GM23248 (cell line): ENCODE measurements around the gene LZTS2. TPM values are rescaled to one million over a fixed set of nuclear protein-coding genes. Genes with fewer than 3 reads are reported as not detected.

Experiments used
- DNase-seq: peaks from one replicate; pipeline ENCODE4 v3.0.0-alpha.2; 2015
- H2AFZ ChIP-seq: fragments of 200-600 bp; sonication (generic); 2 replicates; pipeline ENCODE4 v1.6.1; 2016; ENCODE audit warnings: antibody characterized with exemption
- H3F3A ChIP-seq: fragments of 200-600 bp; sonication (generic); 2 replicates; pipeline ENCODE4 v1.6.1; 2016; ENCODE audit warnings: mild to moderate bottlenecking, antibody characterized with exemption, mixed run types; ENCODE audit not compliant: insufficient read depth
- H3K27ac ChIP-seq: fragments of 200-600 bp; sonication (generic); 2 replicates; pipeline ENCODE4 v1.5.1; 2016; ENCODE audit warnings: mild to moderate bottlenecking
- H3K27me3 ChIP-seq: fragments of 200-600 bp; sonication (generic); replicated peaks from 2 replicates; pipeline ENCODE4 v1.6.1; 2016; ENCODE audit warnings: mild to moderate bottlenecking; ENCODE audit not compliant: insufficient read depth
- H3K36me3 ChIP-seq: fragments of 200-600 bp; sonication (generic); 2 replicates; pipeline ENCODE4 v1.6.1; 2016; ENCODE audit warnings: low read depth, mild to moderate bottlenecking
- H3K4me1 ChIP-seq: fragments of 200-600 bp; sonication (generic); 2 replicates; pipeline ENCODE4 v1.6.1; 2016; ENCODE audit warnings: mild to moderate bottlenecking; ENCODE audit not compliant: insufficient read depth
- H3K4me2 ChIP-seq: fragments of 200-600 bp; sonication (generic); one replicate; pipeline ENCODE4 v1.6.1; 2016; ENCODE audit warnings: mild to moderate bottlenecking; ENCODE audit not compliant: unreplicated experiment
- H3K4me3 ChIP-seq: fragments of 200-600 bp; sonication (generic); 2 replicates; pipeline ENCODE4 v1.5.1; 2016; ENCODE audit warnings: mild to moderate bottlenecking
- H3K79me2 ChIP-seq: fragments of 200-600 bp; sonication (generic); 2 replicates; pipeline ENCODE4 v1.6.1; 2016; ENCODE audit warnings: mild to moderate bottlenecking; ENCODE audit not compliant: insufficient read depth
- H3K9ac ChIP-seq: fragments of 200-600 bp; sonication (generic); 2 replicates; pipeline ENCODE4 v1.6.1; 2016; ENCODE audit warnings: mild to moderate bottlenecking
- H3K9me2 ChIP-seq: fragments of 200-600 bp; sonication (generic); 2 replicates; pipeline ENCODE4 v1.6.1; 2016; ENCODE audit warnings: mixed run types, mild to moderate bottlenecking, moderate library complexity; ENCODE audit not compliant: insufficient read depth
- H3K9me3 ChIP-seq: fragments of 200-600 bp; sonication (generic); one replicate; pipeline ENCODE4 v1.6.1; 2017; ENCODE audit warnings: low read depth
- H4K20me1 ChIP-seq: fragments of 200-600 bp; sonication (generic); 2 replicates; pipeline ENCODE4 v1.6.0; 2016; ENCODE audit not compliant: insufficient read depth
- EZH2 ChIP-seq: fragments of 200-600 bp; sonication (generic); IDR thresholded peaks from 2 replicates; pipeline ENCODE4 v1.6.1; 2018; ENCODE audit warnings: antibody characterized with exemption, mild to moderate bottlenecking; ENCODE audit not compliant: insufficient read depth, poor library complexity, severe bottlenecking
- EZH2phosphoT487 ChIP-seq: fragments of 200-600 bp; sonication (generic); IDR thresholded peaks from 2 replicates; pipeline ENCODE4 v1.6.1; 2018; ENCODE audit warnings: antibody characterized with exemption, moderate library complexity, mild to moderate bottlenecking, low read depth; ENCODE audit not compliant: insufficient read depth
- WGBS, 2 experiments: methylation state at CpG; one replicate each; pipeline ENCODE4 v1.1.6; 2015 to 2017; ENCODE audit warnings: low lambda C conversion rate in 2 of 2, low coverage in 1 of 2; ENCODE audit errors: missing lambda C conversion rate in 2 of 2; 5-methylcytosine and 5-hydroxymethylcytosine counted together
- in situ Hi-C: fragments of 300-500 bp; cut with MboI; formaldehyde crosslinking; loops from 2 replicates; pipeline ENCODE4 v1.15.0; 2020
- polyA plus RNA-seq: library from polyadenylated mRNA; unstranded; fragments of >200 nt; fragmentation: Nextera tagmentation; extraction: Ambion mirVana; gene quantifications from 2 replicates; pipeline ENCODE4 v1.2.1, GENCODE V29; 2016
- total RNA-seq: library from RNA; depleted of rRNA; stranded (reverse); fragments of >200 nt; shearing (Covaris generic); gene quantifications from 2 replicates; pipeline ENCODE4 v1.2.3, GENCODE V29; 2014

The LZTS2 gene
- total and polyA plus RNA-seq, 2 experiments from 2014 or later, result 51.1 to 95.2 TPM

DNA sequence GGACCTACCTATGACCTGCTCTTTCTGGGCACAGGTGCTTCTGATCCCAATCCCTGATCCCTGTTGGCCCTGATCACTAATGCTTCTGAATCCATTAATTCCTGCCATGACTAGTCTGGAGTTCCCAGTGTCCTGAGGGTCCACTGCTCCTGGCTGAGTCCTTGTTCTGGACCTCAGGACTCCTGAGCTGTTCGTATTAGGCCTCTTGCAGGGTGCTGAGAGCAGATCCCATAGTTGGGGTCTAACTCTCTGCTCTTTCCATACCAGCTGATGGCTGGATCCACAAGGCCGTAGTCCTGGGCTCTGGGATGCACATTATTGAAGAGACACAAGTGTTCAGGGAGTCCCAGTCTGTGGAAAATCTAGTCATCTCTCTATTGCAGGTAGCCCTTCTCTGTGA lies 19.3 kb upstream of the LZTS2 start:
- TF ChIP-seq EZH2phosphoT487 (no peak), EZH2 (no peak)
- 78 to 87% methylated on average over 2 of the region's 2 CpGs for WGBS, 2 experiments
- H3F3A ChIP-seq, result no peaks in the 10 kb centered on the region

DNA sequence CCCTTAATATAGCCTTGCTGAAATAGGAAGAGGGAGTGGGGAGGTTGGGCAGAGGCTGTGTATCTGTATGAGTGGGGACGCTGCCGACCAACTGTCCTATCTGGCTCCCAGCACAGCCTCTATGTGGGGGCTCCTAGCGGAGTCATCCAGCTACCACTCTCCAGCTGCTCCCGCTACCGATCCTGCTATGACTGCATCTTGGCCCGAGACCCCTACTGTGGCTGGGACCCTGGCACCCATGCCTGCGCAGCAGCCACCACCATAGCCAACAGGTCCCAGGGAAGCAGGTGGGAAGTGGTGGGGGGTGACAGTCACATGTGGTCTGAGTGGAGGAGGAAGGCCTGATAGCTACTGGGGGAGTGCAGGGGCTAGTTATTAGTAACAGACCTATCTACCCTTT lies 18.9 kb upstream of the LZTS2 start:
- in situ Hi-C loops, result no loop called here
- 0 out of 2 replicates have a peak, but pooled peaks cover 3% of the 10 kb centered on the region for H3K4me1 ChIP-seq
- H3K27ac ChIP-seq, result no peak overlapping the region
- H3K36me3 ChIP-seq, result no peaks in the 10 kb centered on the region
- no peaks in the 10 kb centered on the region for H4K20me1 ChIP-seq
- no peak overlapping the region for H3K9ac ChIP-seq
- no peaks in the 10 kb centered on the region for H3K9me3 ChIP-seq
- TF ChIP-seq EZH2phosphoT487, result no peak
- TF ChIP-seq EZH2, result no peak
- H3K27me3 ChIP-seq, result no peaks in the 10 kb centered on the region
- H3K4me3 ChIP-seq, result no peak overlapping the region
- H3K4me2 ChIP-seq, result no peak overlapping the region
- 90% methylated on average over 7 of the region's 7 CpGs for WGBS, 2 experiments
- H2AFZ ChIP-seq, result no peak overlapping the region
- H3K9me2 ChIP-seq, result no peaks in the 10 kb centered on the region
- DNase-seq, result no peak
- H3K79me2 ChIP-seq, result peaks cover 6% of the 10 kb centered on the region
- H3F3A ChIP-seq, result no peaks in the 10 kb centered on the region

More for the DNA sequence above, 19.3 kb upstream of the LZTS2 start:
- no peaks in the 10 kb centered on the region for H3K36me3 ChIP-seq
- no peaks in the 10 kb centered on the region for H3K9me3 ChIP-seq
- H2AFZ ChIP-seq, result no peak overlapping the region
- H4K20me1 ChIP-seq, result no peaks in the 10 kb centered on the region
- peaks cover 2% of the 10 kb centered on the region; the same call in 1 of the 2 replicates for H3K79me2 ChIP-seq
- DNase-seq, result no peak
- H3K9ac ChIP-seq, result no peak overlapping the region
- no peak overlapping the region for H3K4me2 ChIP-seq
- H3K9me2 ChIP-seq, result no peaks in the 10 kb centered on the region
- no peaks in the 10 kb centered on the region for H3K4me1 ChIP-seq
- in situ Hi-C loops, result no loop called here
- H3K27me3 ChIP-seq, result no peaks in the 10 kb centered on the region
- no peak overlapping the region for H3K27ac ChIP-seq
- H3K4me3 ChIP-seq, result no peak overlapping the region

DNA sequence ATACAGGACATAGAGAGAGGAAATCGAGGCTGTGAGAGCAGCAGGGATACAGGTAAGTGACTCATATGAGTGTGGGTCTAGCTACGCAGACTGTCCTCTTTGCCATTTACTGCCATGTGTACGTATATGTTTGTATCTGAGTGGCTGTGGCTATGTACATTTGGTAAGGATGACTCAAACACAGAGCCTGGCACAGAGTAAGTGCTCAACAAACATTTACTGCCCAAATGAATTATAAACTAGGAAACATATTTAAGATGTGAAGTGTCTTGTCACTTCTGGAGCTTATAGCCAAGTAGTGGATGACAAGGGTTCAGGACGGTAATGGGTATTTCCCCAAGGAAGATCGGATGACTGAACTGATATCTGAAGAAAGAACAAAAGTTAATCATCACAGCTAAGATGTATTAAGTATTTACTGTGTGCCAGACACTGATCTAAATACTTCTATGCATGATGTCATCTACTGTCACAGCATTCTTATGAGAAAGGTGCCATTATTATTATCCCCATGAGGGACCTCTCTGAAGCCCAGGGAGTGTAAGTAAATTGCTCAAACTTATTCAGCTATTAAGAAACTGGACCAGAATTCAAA lies 18.3 kb upstream of the LZTS2 start:
- Histone ChIP-seq H4K20me1 (no peaks in the 10 kb centered on the region), H3K27ac (no peak overlapping the region), H3K27me3 (no peaks in the 10 kb centered on the region), H3K36me3 (no peaks in the 10 kb centered on the region), H3K9ac (no peak overlapping the region), H3F3A (no peaks in the 10 kb centered on the region), H3K4me3 (no peak overlapping the region), H3K9me2 (no peaks in the 10 kb centered on the region), H3K4me2 (no peak overlapping the region), H2AFZ (no peak overlapping the region), H3K9me3 (no peaks in the 10 kb centered on the region), H3K4me1 (peaks cover 7% of the 10 kb centered on the region; the same call in 1 of the 2 replicates), H3K79me2 (peaks cover 12% of the 10 kb centered on the region)
- in situ Hi-C loops, result no loop called here
- no peak for TF ChIP-seq EZH2
- TF ChIP-seq EZH2phosphoT487, result no peak
- no peak for DNase-seq
- WGBS, 2 experiments, result 86 to 91% methylated on average over 5 of the region's 5 CpGs

DNA sequence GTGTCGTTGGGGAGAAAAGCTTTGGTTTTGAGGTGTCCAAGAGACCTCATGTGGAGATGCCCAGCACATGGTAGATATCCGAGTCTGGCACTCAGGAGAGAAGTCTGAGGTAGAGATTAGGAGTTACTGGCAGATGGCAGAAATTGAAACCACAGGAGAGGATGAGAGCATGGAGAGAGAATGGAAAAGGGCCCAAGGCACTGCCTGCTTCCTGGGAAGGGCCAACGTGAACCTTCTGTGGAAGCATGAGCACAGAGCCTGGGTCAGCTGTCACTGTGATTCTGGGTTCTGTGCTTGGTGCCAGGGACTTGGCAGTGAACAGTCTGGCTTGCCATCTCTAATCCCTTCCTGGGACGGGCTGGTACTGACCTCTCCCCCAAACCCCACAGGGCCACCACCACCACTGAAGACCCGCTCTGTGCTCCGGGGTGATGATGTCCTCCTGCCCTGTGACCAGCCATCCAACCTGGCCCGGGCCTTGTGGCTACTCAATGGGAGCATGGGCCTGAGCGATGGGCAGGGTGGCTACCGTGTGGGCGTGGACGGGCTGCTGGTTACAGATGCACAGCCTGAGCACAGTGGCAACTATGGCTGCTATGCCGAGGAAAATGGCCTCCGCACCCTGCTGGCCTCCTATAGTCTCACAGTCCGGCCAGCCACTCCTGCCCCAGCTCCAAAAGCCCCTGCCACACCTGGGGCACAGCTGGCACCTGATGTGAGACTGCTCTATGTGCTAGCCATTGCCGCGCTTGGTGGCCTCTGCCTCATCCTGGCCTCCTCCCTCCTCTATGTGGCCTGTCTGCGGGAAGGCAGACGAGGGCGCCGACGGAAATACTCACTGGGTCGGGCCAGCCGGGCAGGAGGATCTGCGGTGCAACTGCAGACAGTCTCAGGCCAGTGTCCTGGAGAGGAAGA lies 16.4 kb upstream of the LZTS2 start:
- H2AFZ ChIP-seq, result no peak overlapping the region
- TF ChIP-seq EZH2, result no peak
- no peak for TF ChIP-seq EZH2phosphoT487
- H3K4me2 ChIP-seq, result no peak overlapping the region
- no peaks in the 10 kb centered on the region for H3K9me2 ChIP-seq
- H4K20me1 ChIP-seq, result no peaks in the 10 kb centered on the region
- peaks cover 12% of the 10 kb centered on the region; the same call in 1 of the 2 replicates for H3K4me1 ChIP-seq
- no peak overlapping the region for H3K9ac ChIP-seq
- no peak overlapping the region for H3K4me3 ChIP-seq
- in situ Hi-C loops, result no loop called here
- no peaks in the 10 kb centered on the region for H3K36me3 ChIP-seq
- no peaks in the 10 kb centered on the region for H3K9me3 ChIP-seq
- no peaks in the 10 kb centered on the region for H3K27me3 ChIP-seq
- no peak for DNase-seq
- H3K27ac ChIP-seq, result no peak overlapping the region
- 87 to 88% methylated on average over 24 of the region's 24 CpGs for WGBS, 2 experiments
- H3K79me2 ChIP-seq, result peaks cover 30% of the 10 kb centered on the region
- no peaks in the 10 kb centered on the region for H3F3A ChIP-seq
